HL-60 (cell line): Measurements from ENCODE around the gene RUFY4.

ENCODE experiments used
- DNase-seq, 2 experiments: peaks; one replicate each; pipeline ENCODE4 v3.0.0-alpha.2; 2010 to 2020; ENCODE audit warnings: low read depth in 1 of 2, low spot score in 1 of 2
- H3K27ac ChIP-seq: fragments of 250-450 bp; sonication (Bioruptor Pico); replicated peaks from 2 replicates; pipeline ENCODE4 v1.5.1; 2020; ENCODE audit warnings: mild to moderate bottlenecking, moderate library complexity
- H3K27me3 ChIP-seq: fragments of 250-450 bp; sonication (Bioruptor Pico); 2 replicates; pipeline ENCODE4 v1.5.1; 2021; ENCODE audit warnings: mild to moderate bottlenecking, moderate library complexity; ENCODE audit not compliant: insufficient read depth, poor library complexity, severe bottlenecking
- H3K4me3 ChIP-seq: replicated peaks from 2 replicates; pipeline ENCODE4 v1.5.1; 2011; ENCODE audit warnings: mild to moderate bottlenecking, control low read depth, low read length; ENCODE audit not compliant: insufficient read depth
- CTCF ChIP-seq: IDR thresholded peaks from one replicate; pipeline ENCODE4 v1.5.1; 2011; ENCODE audit warnings: low read length, control low read depth, inconsistent platforms; ENCODE audit not compliant: insufficient read depth
- GABPA ChIP-seq: IDR thresholded peaks from 2 replicates; pipeline ENCODE4 v1.6.1; 2012; ENCODE audit warnings: low read depth
- POLR2AphosphoS5 ChIP-seq: IDR thresholded peaks from 2 replicates; pipeline ENCODE4 v1.6.1; 2012; ENCODE audit warnings: low read depth
- SPI1 ChIP-seq: IDR thresholded peaks from 2 replicates; pipeline ENCODE4 v1.6.1; 2012; ENCODE audit warnings: low read depth, mild to moderate bottlenecking, borderline replicate concordance
- TF ChIP-seq, protein P1 (sequence below): IDR thresholded peaks from 2 replicates; pipeline ENCODE4 v1.6.1; 2012; ENCODE audit warnings: low read depth; ENCODE audit not compliant: insufficient replicate concordance

RUFY4 gene

GRCh38 chr2:218077464-218078216, 8.6 kb downstream of the RUFY4 start:
- TF ChIP-seq CTCF (no peak), GABPA (no peak), POLR2AphosphoS5 (no peak), SPI1 (no peak)
- TF ChIP-seq, protein P1, sequence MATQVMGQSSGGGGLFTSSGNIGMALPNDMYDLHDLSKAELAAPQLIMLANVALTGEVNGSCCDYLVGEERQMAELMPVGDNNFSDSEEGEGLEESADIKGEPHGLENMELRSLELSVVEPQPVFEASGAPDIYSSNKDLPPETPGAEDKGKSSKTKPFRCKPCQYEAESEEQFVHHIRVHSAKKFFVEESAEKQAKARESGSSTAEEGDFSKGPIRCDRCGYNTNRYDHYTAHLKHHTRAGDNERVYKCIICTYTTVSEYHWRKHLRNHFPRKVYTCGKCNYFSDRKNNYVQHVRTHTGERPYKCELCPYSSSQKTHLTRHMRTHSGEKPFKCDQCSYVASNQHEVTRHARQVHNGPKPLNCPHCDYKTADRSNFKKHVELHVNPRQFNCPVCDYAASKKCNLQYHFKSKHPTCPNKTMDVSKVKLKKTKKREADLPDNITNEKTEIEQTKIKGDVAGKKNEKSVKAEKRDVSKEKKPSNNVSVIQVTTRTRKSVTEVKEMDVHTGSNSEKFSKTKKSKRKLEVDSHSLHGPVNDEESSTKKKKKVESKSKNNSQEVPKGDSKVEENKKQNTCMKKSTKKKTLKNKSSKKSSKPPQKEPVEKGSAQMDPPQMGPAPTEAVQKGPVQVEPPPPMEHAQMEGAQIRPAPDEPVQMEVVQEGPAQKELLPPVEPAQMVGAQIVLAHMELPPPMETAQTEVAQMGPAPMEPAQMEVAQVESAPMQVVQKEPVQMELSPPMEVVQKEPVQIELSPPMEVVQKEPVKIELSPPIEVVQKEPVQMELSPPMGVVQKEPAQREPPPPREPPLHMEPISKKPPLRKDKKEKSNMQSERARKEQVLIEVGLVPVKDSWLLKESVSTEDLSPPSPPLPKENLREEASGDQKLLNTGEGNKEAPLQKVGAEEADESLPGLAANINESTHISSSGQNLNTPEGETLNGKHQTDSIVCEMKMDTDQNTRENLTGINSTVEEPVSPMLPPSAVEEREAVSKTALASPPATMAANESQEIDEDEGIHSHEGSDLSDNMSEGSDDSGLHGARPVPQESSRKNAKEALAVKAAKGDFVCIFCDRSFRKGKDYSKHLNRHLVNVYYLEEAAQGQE: no peak
- Histone ChIP-seq H3K4me3 (no peak overlapping the region), H3K27ac (no peak overlapping the region), H3K27me3 (no peaks in the 10 kb centered on the region)
- no peak for DNase-seq

DNA sequence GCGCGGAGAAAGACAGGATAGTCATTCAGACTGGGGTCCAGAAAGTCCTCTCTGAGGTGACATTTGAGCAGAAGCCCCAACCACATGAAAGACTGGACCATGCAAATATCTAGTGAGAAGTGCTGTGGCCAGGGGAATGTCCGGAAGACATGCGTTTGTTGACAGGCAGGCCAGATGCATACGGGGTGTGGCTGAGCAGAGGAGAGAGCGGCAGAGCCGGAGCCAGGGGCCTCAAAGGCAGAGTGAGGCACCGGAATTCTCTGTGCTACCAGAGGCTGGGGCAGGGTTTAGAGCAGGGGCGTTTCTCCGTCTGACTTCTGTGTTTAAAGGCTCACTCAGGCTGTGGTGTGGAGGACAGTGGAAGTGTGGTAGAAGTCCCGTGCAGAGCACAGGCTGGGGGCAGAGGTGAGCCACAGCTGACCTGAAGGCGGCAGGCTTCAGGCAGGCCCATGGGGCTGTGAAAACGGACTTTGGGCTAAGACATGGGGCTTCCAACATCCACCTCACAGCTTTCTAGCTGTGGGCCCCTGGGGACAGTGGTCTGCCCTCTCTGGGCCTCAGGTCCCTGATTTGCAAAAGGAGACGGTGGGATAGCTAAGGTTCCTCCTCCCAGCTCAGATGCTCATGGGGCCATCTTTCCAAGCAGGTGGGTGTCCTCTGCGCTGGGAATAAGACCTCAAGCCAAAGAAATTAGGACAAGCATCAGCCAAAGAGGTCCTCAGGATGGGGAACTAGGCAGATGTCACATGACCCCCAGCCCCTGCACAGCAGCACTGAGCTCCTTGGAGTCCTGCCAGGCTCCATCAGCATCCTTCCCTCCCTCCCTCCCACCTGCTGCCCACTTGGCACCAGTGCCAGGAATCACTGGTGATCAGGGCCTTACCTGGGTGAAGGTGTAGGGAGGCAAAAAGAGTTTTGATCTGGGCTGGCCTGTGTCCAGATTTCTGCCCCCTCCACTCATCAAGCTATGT, 11.2 kb downstream of the RUFY4 start:
- TF ChIP-seq POLR2AphosphoS5: no peak
- TF ChIP-seq SPI1: no peak
- TF ChIP-seq GABPA: no peak
- TF ChIP-seq CTCF: no peak
- TF ChIP-seq, protein P1: no peak
- H3K27ac ChIP-seq: no peak overlapping the region
- no peak overlapping the region for H3K4me3 ChIP-seq
- no peak for DNase-seq
- H3K27me3 ChIP-seq: no peaks in the 10 kb centered on the region

GRCh38 chr2:218081063-218081462, 12.0 kb downstream of the RUFY4 start:
- H3K4me3 ChIP-seq: no peak overlapping the region
- peak in 1 of 2 experiments; percentile 34 for DNase-seq
- H3K27me3 ChIP-seq: no peaks in the 10 kb centered on the region
- H3K27ac ChIP-seq: no peak overlapping the region
- TF ChIP-seq SPI1 (no peak; the same call in 1 of the 2 replicates), POLR2AphosphoS5 (no peak), CTCF (no peak), GABPA (no peak)
- TF ChIP-seq, protein P1: no peak
